HG03469 (cell line): ENCODE data around the gene DCAF4.

Source experiments
- ATAC-seq: cut with Tn5 transposase; IDR thresholded peaks from one replicate; pipeline ENCODE4 v1.9.1; 2021; ENCODE audit warnings: mild to moderate bottlenecking, moderate library complexity, moderate number of reproducible peaks; ENCODE audit not compliant: unreplicated experiment

DCAF4 gene

GRCh38 chr14:72894323-72894622 lies 32.0 kb upstream of the DCAF4 start:
- ATAC-seq, result no peak

DNA sequence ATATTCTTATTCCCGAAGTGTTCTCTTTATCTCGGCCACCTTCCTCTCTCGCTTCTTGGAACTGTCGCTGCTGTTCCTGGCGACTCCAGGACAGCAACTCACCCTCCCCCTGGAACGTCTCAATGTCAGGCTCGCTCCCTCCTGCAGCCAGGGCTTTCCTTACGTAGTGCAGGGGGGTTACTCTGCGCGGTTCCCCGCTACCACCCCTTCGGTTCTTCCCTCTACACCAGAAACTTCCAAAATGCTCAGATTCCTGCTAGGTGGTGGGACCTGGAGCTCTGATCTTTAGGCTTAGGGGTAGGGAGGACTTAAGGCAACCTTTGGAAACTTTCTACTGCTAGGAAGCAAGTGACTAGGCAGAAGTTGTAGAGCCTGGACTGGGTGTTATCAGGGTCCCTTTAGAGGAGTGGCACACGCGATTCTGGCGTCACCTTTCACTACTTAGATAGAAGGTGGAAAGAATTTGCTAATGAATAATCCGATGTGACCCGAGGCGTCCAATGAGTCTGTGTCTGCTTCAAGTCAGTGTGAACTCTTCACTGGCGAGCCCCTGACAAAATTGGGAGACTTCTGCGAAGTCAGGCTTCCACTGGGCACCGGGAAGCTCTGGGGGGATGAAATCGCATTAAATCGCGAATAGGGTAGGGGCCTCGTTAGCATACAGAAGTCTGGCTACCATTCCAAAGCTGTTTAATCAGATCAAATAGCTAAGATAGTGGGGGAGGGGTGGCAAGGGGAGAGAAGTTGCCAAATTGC lies 31.5 kb upstream of the DCAF4 start:
- ATAC-seq, result no peak

GRCh38 chr14:72898448-72898847 lies 27.8 kb upstream of the DCAF4 start:
- ATAC-seq, result no peak

DNA sequence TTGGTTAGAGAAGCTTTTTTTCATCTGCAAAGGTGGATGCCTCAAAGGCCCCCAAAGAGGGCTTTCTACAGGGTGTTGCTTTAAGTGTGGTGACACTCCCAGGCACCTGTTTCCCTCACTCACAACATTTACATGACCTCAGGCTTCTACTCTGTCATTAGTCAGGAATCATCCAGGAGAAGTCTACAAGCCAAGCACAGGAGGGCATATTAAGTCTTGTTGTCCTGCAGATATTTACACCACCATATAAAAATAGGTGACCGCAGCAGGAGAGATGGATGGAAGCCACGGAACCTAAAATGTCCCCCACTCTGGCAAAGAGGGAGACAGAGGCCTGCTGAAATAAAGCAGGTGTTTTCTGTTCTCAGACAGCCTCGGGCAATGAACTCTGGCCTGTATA lies 24.9 kb upstream of the DCAF4 start:
- ATAC-seq, result no peak

- ATAC-seq, result no peak
These were observed 23.3 kb upstream of the DCAF4 start for GRCh38 chr14:72902801-72903530.

DNA sequence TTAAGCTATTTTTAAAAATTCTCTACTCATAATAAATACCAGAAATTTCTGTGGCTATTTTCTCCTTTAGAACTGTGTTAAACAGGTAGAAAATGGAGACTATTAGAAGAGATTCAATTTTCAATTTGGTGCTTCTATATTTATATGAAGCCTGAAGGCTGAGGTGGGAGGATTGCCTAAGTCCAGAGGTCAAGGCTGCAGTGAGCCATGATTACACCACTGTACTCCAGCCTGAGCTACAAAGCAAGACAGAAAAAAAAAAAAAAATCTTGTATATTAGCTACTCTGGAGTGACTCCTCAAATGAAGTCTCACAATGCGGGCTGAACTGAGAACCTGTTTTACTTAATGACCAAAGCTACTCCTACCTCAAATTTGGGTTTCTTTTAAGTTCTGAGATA lies 22.5 kb upstream of the DCAF4 start:
- ATAC-seq, result no peak

DNA sequence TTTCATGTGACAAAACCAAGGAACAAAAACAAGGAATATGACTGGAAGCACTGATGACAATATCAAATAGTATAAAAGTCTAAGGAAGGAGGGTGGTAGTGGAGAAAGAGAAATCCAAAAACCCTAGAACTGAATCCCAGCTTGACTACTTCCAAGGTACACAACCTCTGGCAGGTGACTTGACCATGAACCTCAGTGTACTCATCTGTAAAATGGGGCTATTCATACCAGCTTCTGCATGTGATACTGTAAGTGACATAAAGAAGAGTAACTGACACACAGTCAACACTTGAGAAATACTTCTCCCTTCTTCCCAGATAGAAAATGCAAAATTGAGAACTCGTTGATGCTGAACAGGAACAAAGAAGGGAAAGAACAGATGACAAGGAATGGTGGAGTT lies 22.0 kb upstream of the DCAF4 start:
- no peak for ATAC-seq

GRCh38 chr14:72904840-72905561 lies 21.3 kb upstream of the DCAF4 start:
- ATAC-seq, result no peak

DNA sequence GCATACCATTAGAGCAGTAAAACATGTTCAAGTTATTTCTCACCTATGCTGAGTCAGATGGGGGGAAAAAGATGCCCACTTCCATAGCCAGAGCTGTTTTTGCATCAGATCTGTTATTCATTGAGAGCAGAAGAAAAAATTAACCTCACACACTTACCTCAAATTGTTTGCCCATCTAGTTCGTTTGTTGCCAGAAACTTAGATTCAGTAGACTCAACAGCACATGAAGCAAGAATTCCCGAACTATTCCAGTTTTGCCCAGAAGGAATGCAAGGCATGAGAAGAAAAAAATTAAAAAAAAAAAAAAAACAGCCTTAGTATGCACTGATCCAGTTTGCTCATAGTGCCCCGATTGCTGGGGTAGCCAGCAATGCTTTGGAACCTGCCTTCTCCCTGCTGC lies 19.9 kb upstream of the DCAF4 start:
- ATAC-seq, result no peak

- no peak for ATAC-seq
These were observed 19.4 kb upstream of the DCAF4 start for GRCh38 chr14:72906879-72907278.

- ATAC-seq, result no peak
These were observed 18.4 kb upstream of the DCAF4 start for GRCh38 chr14:72907886-72908285.

GRCh38 chr14:72909163-72909562 lies 17.1 kb upstream of the DCAF4 start:
- ATAC-seq, result no peak

DNA sequence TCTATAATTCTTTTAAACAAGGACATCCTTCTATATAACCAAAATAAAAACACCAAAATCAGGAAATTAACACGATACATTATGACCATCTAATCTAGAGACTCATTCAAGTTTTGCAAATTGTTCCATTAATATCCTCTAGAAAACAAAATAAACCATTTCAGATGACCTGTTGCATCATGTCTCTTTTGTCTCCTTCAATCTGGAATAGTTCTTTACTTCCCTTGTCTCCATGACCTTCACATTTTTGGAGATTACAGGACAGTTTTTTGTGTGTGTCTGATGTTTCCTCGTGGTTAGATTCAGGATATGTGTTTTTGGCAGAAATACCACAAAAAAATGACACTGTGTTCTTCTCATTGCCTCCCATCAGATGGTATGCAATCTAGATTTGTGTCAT lies 12.5 kb upstream of the DCAF4 start:
- ATAC-seq, result no peak

DNA sequence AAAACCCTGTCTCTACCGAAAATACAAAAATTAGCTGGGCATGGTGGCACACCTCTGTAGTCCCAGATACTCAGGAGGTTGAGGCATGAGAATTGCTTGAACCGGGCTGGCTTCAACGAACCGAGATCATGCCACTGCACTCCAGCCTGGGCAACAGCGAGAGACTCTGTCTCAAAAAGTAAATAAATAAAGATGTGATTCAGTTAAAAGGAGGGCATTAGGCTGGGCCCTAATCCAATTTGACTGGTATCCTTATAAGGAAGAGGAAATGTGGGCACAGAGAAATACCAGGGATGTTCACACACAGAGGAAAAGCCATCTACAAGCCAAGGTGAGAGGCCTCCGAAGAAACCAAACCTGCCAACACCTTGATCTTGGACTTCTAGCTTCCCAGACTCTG lies 10.1 kb upstream of the DCAF4 start:
- no peak for ATAC-seq

- ATAC-seq, result no peak
These were observed 9.0 kb upstream of the DCAF4 start for GRCh38 chr14:72917094-72917802.

DNA sequence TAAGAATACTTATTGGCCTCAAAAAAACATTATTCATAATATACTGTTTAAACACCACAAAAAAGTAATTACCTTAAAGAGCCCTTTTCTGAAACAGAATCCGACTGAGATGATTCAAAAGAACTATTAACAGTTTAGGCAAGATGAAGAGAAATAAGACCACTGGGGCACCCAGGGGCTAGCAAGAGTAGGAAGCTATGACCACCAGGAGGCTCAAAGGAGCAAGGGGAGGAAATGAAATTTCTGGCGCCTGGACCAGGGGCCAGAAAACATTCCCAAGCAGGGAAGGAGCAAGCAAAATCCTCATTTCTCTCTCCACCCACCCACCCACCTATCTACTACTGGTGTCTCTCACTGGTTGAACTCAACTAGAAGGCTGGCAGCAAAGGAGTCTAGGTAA lies 6.3 kb upstream of the DCAF4 start:
- ATAC-seq, result no peak

DNA sequence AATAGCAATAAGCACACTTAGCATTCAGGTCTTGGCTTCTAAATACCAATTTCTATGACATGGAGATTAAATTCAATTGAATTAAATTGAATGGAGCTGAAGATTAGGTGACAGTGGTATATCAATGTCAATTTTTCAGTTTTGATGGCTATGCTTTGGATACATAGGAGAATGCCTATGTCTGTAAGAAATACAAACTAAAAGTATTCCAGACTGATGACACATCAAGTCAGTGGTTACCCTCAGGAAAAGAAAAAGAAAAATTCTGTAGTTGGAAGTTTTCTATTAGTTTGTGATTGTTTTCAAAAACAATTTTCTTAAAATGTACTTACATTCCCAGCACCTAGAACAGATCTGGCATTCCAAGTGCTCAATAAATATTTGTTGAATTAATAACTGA lies 4.9 kb upstream of the DCAF4 start:
- no peak for ATAC-seq

DNA sequence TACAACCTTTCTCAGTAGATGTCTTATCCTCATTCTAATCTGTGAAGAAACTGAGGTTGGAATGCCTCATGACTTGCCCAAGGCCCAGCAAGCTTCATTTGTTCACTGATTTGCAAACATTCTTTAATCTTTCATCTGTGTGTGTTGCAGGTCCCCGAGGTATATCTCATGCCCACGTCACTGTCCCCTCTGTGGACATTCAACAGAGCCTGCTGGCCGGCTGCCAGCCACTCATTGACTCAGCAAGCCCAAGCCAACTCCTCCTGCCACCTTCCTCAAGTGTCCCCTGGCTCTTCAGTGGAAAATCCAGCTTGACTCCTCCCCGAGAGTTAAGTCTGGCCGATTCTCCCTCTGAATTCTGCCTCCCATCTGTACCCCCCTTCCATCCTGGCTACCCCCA lies 1.9 kb upstream of the DCAF4 start:
- ATAC-seq, result no peak

DNA sequence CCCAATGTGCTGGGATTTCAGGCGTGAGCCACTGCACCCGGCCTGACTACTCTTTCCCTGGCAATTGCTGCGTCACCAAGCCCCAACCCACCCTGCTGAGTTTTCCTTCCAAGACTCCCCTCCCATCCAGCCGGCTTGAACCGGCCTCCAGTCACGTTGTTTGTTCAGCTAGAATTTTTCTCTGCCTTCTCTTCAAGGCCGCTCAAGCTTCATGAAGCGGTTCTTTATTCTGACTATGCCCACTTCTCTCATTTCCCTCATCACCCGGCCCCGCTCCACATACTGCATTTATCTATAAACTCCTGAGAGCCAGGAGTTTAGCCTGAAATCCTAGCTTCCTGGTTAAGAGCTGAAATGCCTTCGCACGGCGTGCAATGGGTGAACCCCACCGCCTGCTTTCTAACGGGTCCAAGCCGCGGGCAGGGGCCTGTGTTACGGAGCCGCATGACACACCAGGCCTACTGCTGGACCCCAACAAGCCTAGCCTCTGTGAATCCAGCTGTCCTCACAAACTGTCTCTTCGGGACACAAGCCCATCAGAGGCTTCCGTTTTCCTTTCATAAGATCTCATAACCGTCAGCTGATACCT lies 999 bp upstream of the DCAF4 start:
- no peak for ATAC-seq

DNA sequence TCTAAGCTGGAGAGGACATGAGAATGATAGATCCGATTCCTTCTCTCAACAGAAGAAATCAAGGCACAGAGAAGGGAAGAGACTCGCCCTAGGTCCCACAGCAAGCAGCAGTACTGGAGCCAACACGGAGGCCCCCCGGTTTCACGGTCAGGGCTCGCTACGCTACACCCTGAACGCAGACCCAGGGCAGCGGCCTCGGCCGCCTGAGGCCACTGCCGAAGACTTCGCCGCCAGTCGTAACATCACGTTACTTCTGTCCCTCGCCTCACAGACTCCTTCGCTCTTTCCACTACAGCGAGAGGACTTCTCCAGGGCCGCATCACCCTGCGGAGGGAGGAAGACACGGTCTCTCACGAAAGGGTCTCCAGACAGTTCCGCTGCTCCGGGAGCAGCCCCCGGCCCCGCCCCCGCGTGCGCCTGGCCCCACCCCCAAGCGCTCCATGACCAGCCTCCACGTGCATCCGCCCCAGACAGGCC lies 411 bp upstream of the DCAF4 start:
- peak; percentile 3 for ATAC-seq

- no peak for ATAC-seq
These were observed 2.6 kb downstream of the DCAF4 start for GRCh38 chr14:72928872-72929271.
